HUES48 (cell line): ENCODE measurements around the gene RGS7.

Source experiments
- H3K27ac ChIP-seq: one replicate; pipeline ENCODE4 v1.7.0; 2013; ENCODE audit warnings: low read depth, low read length, inconsistent platforms
- H3K27me3 ChIP-seq: 2 replicates; pipeline ENCODE4 v1.6.1; 2013; ENCODE audit warnings: mild to moderate bottlenecking, low read length; ENCODE audit not compliant: control insufficient read depth, insufficient read depth
- H3K36me3 ChIP-seq: 2 replicates; pipeline ENCODE4 v1.6.1; 2013; ENCODE audit warnings: low read length; ENCODE audit not compliant: control insufficient read depth, insufficient read depth
- H3K4me1 ChIP-seq: 2 replicates; pipeline ENCODE4 v1.6.1; 2013; ENCODE audit warnings: mild to moderate bottlenecking, low read length; ENCODE audit not compliant: control insufficient read depth, insufficient read depth
- H3K4me3 ChIP-seq: 2 replicates; pipeline ENCODE4 v1.5.1; 2013; ENCODE audit warnings: mild to moderate bottlenecking, low read depth, low read length
- H3K9ac ChIP-seq: 2 replicates; pipeline ENCODE4 v1.6.1; 2013; ENCODE audit warnings: mild to moderate bottlenecking, low read depth, low read length, moderate library complexity
- H3K9me3 ChIP-seq: 2 replicates; pipeline ENCODE4 v1.6.1; 2013; ENCODE audit warnings: low read length; ENCODE audit not compliant: control insufficient read depth, insufficient read depth

RGS7 gene

GRCh38 chr1:241215683-241216082 is 141.3 kb downstream of the RGS7 start:
- H3K27ac ChIP-seq: no peak overlapping the region
- no peak overlapping the region for H3K9ac ChIP-seq
- no peak overlapping the region for H3K4me3 ChIP-seq
- H3K36me3 ChIP-seq: no peaks in the 10 kb centered on the region
- no peaks in the 10 kb centered on the region for H3K27me3 ChIP-seq
- no peaks in the 10 kb centered on the region for H3K9me3 ChIP-seq
- peaks cover 15% of the 10 kb centered on the region for H3K4me1 ChIP-seq

GRCh38 chr1:241215203-241215602 is 141.8 kb downstream of the RGS7 start:
- no peaks in the 10 kb centered on the region for H3K36me3 ChIP-seq
- no peaks in the 10 kb centered on the region for H3K27me3 ChIP-seq
- no peak overlapping the region for H3K27ac ChIP-seq
- H3K9me3 ChIP-seq: no peaks in the 10 kb centered on the region
- H3K4me1 ChIP-seq: peaks cover 11% of the 10 kb centered on the region
- H3K4me3 ChIP-seq: no peak overlapping the region
- no peak overlapping the region for H3K9ac ChIP-seq

- H3K27me3 ChIP-seq: no peaks in the 10 kb centered on the region
- no peaks in the 10 kb centered on the region for H3K36me3 ChIP-seq
- no peaks in the 10 kb centered on the region for H3K9me3 ChIP-seq
- H3K27ac ChIP-seq: no peak overlapping the region
- no peak overlapping the region for H3K4me3 ChIP-seq
- no peak overlapping the region for H3K9ac ChIP-seq
- H3K4me1 ChIP-seq: peaks cover 3% of the 10 kb centered on the region; the same call in 1 of the 2 replicates
These were observed 143.9 kb downstream of the RGS7 start for GRCh38 chr1:241213139-241213538.

- no peaks in the 10 kb centered on the region for H3K36me3 ChIP-seq
- no peak overlapping the region for H3K9ac ChIP-seq
- no peaks in the 10 kb centered on the region for H3K27me3 ChIP-seq
- no peak overlapping the region for H3K4me3 ChIP-seq
- no peaks in the 10 kb centered on the region for H3K9me3 ChIP-seq
- no peak overlapping the region for H3K27ac ChIP-seq
- peaks cover 4% of the 10 kb centered on the region; the same call in 1 of the 2 replicates for H3K4me1 ChIP-seq
These were observed 144.4 kb downstream of the RGS7 start for GRCh38 chr1:241212628-241213027.

- Histone ChIP-seq H3K9ac (no peak overlapping the region), H3K36me3 (no peaks in the 10 kb centered on the region), H3K27ac (no peak overlapping the region), H3K9me3 (no peaks in the 10 kb centered on the region), H3K27me3 (no peaks in the 10 kb centered on the region), H3K4me3 (no peak overlapping the region), H3K4me1 (peaks cover 4% of the 10 kb centered on the region; the same call in 1 of the 2 replicates)
These were observed 148.1 kb downstream of the RGS7 start for GRCh38 chr1:241208910-241209379.

GRCh38 chr1:241203817-241204216 is 153.2 kb downstream of the RGS7 start:
- H3K9ac ChIP-seq: no peak overlapping the region

GRCh38 chr1:241202401-241202800 is 154.6 kb downstream of the RGS7 start:
- Histone ChIP-seq H3K9me3 (no peaks in the 10 kb centered on the region), H3K4me3 (no peak overlapping the region), H3K36me3 (no peaks in the 10 kb centered on the region), H3K9ac (no peak overlapping the region), H3K4me1 (peaks cover 13% of the 10 kb centered on the region), H3K27ac (peak overlapping the region; percentile 63), H3K27me3 (no peaks in the 10 kb centered on the region)

More at GRCh38 chr1:241203817-241204216, 153.2 kb downstream of the RGS7 start:
- peaks cover 17% of the 10 kb centered on the region for H3K4me1 ChIP-seq
- H3K4me3 ChIP-seq: no peak overlapping the region
- H3K36me3 ChIP-seq: no peaks in the 10 kb centered on the region
- no peaks in the 10 kb centered on the region for H3K27me3 ChIP-seq
- no peaks in the 10 kb centered on the region for H3K9me3 ChIP-seq
- no peak overlapping the region for H3K27ac ChIP-seq

GRCh38 chr1:241186716-241187115 is 170.3 kb downstream of the RGS7 start:
- no peaks in the 10 kb centered on the region for H3K36me3 ChIP-seq
- H3K9me3 ChIP-seq: no peaks in the 10 kb centered on the region
- peaks cover 5% of the 10 kb centered on the region for H3K4me1 ChIP-seq
- no peak overlapping the region for H3K27ac ChIP-seq
- H3K27me3 ChIP-seq: no peaks in the 10 kb centered on the region
- H3K9ac ChIP-seq: no peak overlapping the region
- no peak overlapping the region for H3K4me3 ChIP-seq

- Histone ChIP-seq H3K36me3 (no peaks in the 10 kb centered on the region), H3K4me1 (no peaks in the 10 kb centered on the region), H3K27ac (no peak overlapping the region), H3K27me3 (no peaks in the 10 kb centered on the region), H3K9ac (no peak overlapping the region), H3K4me3 (no peak overlapping the region), H3K9me3 (no peaks in the 10 kb centered on the region)
These were observed 175.0 kb downstream of the RGS7 start for GRCh38 chr1:241181971-241182370.

GRCh38 chr1:241181471-241181870 is 175.5 kb downstream of the RGS7 start:
- Histone ChIP-seq H3K4me1 (no peaks in the 10 kb centered on the region), H3K27me3 (no peaks in the 10 kb centered on the region), H3K36me3 (no peaks in the 10 kb centered on the region), H3K9me3 (no peaks in the 10 kb centered on the region), H3K9ac (no peak overlapping the region), H3K4me3 (no peak overlapping the region), H3K27ac (no peak overlapping the region)

- Histone ChIP-seq H3K36me3 (no peaks in the 10 kb centered on the region), H3K9me3 (no peaks in the 10 kb centered on the region), H3K9ac (no peak overlapping the region), H3K4me3 (no peak overlapping the region), H3K4me1 (no peaks in the 10 kb centered on the region), H3K27me3 (no peaks in the 10 kb centered on the region), H3K27ac (no peak overlapping the region)
These were observed 176.4 kb downstream of the RGS7 start for GRCh38 chr1:241180569-241180968.

- Histone ChIP-seq H3K36me3 (no peaks in the 10 kb centered on the region), H3K4me1 (peaks cover 2% of the 10 kb centered on the region; the same call in 1 of the 2 replicates), H3K9me3 (no peaks in the 10 kb centered on the region), H3K4me3 (no peak overlapping the region), H3K27me3 (no peaks in the 10 kb centered on the region), H3K27ac (no peak overlapping the region), H3K9ac (no peak overlapping the region)
These were observed 179.3 kb downstream of the RGS7 start for GRCh38 chr1:241177660-241178059.
